Urinary bladder (tissue), 4 donors: ENCODE data around the gene ABCG1. TPM values are rescaled to one million over a fixed set of nuclear protein-coding genes. Genes with fewer than 3 reads are reported as not detected.

ENCODE experiments used
- DNase-seq: peaks from one replicate; pipeline ENCODE4 v3.0.0-alpha.2; 2015; ENCODE audit errors: extremely low spot score
- H3K27ac ChIP-seq: one replicate; pipeline ENCODE4 v1.5.1; 2013; ENCODE audit warnings: low read depth, mild to moderate bottlenecking, moderate library complexity
- H3K36me3 ChIP-seq: one replicate; pipeline ENCODE4 v1.6.1; 2013; ENCODE audit warnings: mild to moderate bottlenecking, moderate library complexity; ENCODE audit not compliant: insufficient read depth
- H3K4me1 ChIP-seq: one replicate; pipeline ENCODE4 v1.6.1; 2013; ENCODE audit warnings: mild to moderate bottlenecking, moderate library complexity; ENCODE audit not compliant: insufficient read depth
- H3K4me3 ChIP-seq: one replicate; pipeline ENCODE4 v1.5.1; 2013; ENCODE audit warnings: low read depth, low read length
- whole genome bisulfite sequencing: extraction: QIAGEN DNeasy Blood & Tissue Kit; methylation state at CpG from one replicate; pipeline ENCODE4 v1.1.7; 2013; 5-methylcytosine and 5-hydroxymethylcytosine counted together
- polyA plus RNA-seq: library from polyadenylated mRNA; stranded (reverse); fragments of 200-250 nt; gene quantifications from one replicate; pipeline ENCODE4 v1.2.3, GENCODE V29; 2013
- total RNA-seq: library from RNA; depleted of rRNA; stranded (reverse); fragments of >200 nt; gene quantifications from one replicate; pipeline ENCODE4 v1.2.3, GENCODE V29; 2014
- donor health status: healthy with polysubstance abuse.
- donor health status: healthy.

The ABCG1 gene
- total and polyA plus RNA-seq, 2 donors = 12.7 to 16.3 TPM

DNA sequence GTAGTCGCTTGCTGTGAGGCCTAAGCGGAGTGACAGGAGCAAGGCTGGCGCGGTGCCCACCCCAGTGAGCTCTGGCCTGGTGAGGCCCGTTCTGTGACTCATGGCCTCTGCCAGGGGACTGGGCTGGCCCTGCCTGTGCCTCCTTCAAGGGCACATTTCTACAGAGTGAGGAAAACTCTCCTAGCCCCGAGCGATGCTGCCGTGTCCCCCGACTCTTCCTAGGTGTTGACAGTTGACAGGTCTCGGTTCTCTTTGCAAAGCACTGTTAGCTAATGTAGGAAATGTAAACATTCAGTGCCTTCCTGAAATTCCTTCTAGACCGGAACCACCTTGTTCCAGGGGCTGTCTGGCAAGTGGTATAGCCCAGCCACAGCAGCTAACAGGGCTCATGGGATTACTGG lies 43.9 kb downstream of the ABCG1 start:
- 52% methylated on average over 11 of the region's 11 CpGs for WGBS
- H3K27ac ChIP-seq = no peak overlapping the region
- DNase-seq = no peak
- H3K4me3 ChIP-seq = no peak overlapping the region
- H3K4me1 ChIP-seq = no peaks in the 10 kb centered on the region
- H3K36me3 ChIP-seq = no peaks in the 10 kb centered on the region

GRCh38 chr21:42263591-42264131 lies 44.7 kb downstream of the ABCG1 start:
- no peak for DNase-seq
- H3K4me3 ChIP-seq = no peak overlapping the region
- no peak overlapping the region for H3K27ac ChIP-seq
- H3K4me1 ChIP-seq = no peaks in the 10 kb centered on the region
- 57% methylated on average over 18 of the region's 18 CpGs for WGBS
- no peaks in the 10 kb centered on the region for H3K36me3 ChIP-seq

DNA sequence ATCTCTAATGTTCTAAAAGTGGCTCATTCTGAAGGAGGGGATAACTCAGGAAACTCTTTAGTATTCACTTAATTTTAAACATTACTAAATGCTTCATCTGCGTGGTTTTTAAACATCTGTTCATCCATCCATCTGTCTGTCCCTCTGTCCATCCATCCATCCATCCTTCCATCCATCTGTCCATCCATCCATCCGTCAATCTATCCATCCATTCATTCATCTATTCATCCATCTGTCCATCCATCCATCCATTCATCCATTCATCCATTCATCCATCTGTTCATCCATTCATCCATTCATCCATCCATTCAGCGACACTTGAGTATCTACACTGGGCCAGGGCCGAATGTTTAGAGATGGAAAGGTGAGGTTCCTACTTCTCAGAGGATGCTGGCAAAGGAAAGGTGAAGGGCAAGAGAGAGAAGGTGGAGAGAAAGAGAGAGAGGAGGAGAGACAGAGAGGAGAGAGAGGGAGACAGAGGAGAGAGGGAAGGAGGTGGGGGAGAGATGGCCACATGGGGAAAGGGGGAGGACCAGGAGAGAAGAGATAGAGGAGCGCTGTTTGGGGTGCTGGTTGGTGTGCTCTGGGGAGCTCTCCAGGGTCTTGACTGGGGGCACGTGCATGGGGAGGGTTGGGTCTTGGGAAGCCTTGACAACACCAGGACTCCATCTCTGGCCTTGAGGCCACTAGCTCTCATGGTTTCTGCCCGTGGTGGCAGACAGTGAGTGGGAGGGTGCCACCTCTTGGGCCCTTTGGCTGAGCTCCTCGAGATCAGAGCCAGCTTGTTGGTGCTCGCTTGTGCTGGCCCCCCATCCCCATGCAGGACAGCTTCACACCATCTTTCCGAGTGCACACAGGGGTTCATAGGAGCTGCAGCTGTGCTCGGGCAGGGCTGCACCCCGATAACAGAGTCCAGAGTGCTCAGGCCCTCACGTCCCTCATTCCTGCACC lies 45.6 kb downstream of the ABCG1 start:
- DNase-seq = no peak
- H3K36me3 ChIP-seq = no peaks in the 10 kb centered on the region
- WGBS = 85% methylated on average over 13 of the region's 13 CpGs
- no peak overlapping the region for H3K27ac ChIP-seq
- no peak overlapping the region for H3K4me3 ChIP-seq
- H3K4me1 ChIP-seq = no peaks in the 10 kb centered on the region

GRCh38 chr21:42265231-42265812 lies 46.4 kb downstream of the ABCG1 start:
- no peak for DNase-seq
- Histone ChIP-seq H3K4me3 (no peak overlapping the region), H3K27ac (no peak overlapping the region), H3K36me3 (no peaks in the 10 kb centered on the region), H3K4me1 (no peaks in the 10 kb centered on the region)
- 88% methylated on average over 12 of the region's 12 CpGs for WGBS

GRCh38 chr21:42266971-42267556 lies 48.1 kb downstream of the ABCG1 start:
- 85% methylated on average over 7 of the region's 7 CpGs for WGBS
- no peak for DNase-seq
- Histone ChIP-seq H3K36me3 (no peaks in the 10 kb centered on the region), H3K4me1 (no peaks in the 10 kb centered on the region), H3K27ac (no peak overlapping the region), H3K4me3 (no peak overlapping the region)

- Histone ChIP-seq H3K4me1 (no peaks in the 10 kb centered on the region), H3K36me3 (no peaks in the 10 kb centered on the region), H3K4me3 (no peak overlapping the region), H3K27ac (no peak overlapping the region)
- WGBS = 86% methylated on average over 10 of the region's 10 CpGs
- DNase-seq = no peak
Observed at GRCh38 chr21:42269386-42269785, 50.4 kb downstream of the ABCG1 start.

DNA sequence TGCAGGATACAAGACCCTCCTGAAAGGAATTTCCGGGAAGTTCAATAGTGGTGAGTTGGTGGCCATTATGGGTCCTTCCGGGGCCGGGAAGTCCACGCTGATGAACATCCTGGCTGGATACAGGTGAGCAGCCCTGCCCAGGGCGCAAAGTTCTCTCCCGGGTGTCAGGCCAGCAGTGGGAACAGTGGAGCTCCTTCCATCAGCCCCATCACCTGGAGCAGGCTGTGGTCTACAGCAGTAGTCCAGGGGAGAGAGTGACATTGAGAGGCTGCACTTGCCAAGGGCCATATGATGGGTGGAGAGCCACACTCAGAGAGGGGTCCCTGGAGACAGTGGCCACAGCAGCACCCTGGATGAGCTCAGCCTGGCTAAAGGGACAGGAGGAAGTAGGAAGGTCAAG lies 52.1 kb downstream of the ABCG1 start:
- H3K4me1 ChIP-seq = no peaks in the 10 kb centered on the region
- DNase-seq = no peak
- no peaks in the 10 kb centered on the region for H3K36me3 ChIP-seq
- H3K4me3 ChIP-seq = no peak overlapping the region
- no peak overlapping the region for H3K27ac ChIP-seq
- 95% methylated on average over 6 of the region's 6 CpGs for WGBS

GRCh38 chr21:42272109-42272962 lies 53.4 kb downstream of the ABCG1 start:
- no peaks in the 10 kb centered on the region for H3K4me1 ChIP-seq
- H3K36me3 ChIP-seq = no peaks in the 10 kb centered on the region
- WGBS = 86% methylated on average over 15 of the region's 15 CpGs
- no peak overlapping the region for H3K27ac ChIP-seq
- no peak overlapping the region for H3K4me3 ChIP-seq
- DNase-seq = no peak

DNA sequence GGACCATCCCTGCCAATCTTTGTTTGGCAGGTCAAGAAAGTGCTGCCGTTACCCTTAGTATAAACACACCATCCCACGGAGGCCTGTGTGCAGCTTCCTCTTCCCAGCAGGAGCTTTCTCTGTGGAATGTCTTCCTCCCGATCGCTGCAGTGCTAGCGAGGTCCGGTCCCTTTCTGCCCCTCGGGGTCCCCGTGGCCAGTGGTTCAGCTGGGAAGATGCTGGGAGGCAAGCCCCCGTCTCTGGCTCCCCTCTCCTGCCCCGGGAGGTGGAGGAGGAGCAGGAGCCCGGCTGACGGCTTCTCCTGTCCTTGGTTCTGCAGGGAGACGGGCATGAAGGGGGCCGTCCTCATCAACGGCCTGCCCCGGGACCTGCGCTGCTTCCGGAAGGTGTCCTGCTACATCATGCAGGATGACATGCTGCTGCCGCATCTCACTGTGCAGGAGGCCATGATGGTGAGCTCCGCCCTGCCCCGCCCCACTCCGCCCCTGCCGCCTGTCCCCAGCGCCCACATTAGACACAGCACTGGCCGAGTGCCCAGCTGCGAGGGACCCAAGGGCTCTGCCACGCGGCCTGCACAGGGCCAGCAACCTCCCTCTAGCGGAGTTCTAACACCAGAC lies 54.2 kb downstream of the ABCG1 start:
- no peaks in the 10 kb centered on the region for H3K36me3 ChIP-seq
- no peaks in the 10 kb centered on the region for H3K4me1 ChIP-seq
- H3K27ac ChIP-seq = no peak overlapping the region
- DNase-seq = no peak
- H3K4me3 ChIP-seq = no peak overlapping the region
- WGBS = 73% methylated on average over 29 of the region's 29 CpGs

GRCh38 chr21:42276076-42276475 lies 57.1 kb downstream of the ABCG1 start:
- H3K4me1 ChIP-seq = no peaks in the 10 kb centered on the region
- no peaks in the 10 kb centered on the region for H3K36me3 ChIP-seq
- no peak overlapping the region for H3K4me3 ChIP-seq
- WGBS = 54% methylated on average over 13 of the region's 13 CpGs
- H3K27ac ChIP-seq = no peak overlapping the region
- no peak for DNase-seq

- DNase-seq = no peak
- no peak overlapping the region for H3K27ac ChIP-seq
- 89% methylated on average over 17 of the region's 17 CpGs for WGBS
- no peak overlapping the region for H3K4me3 ChIP-seq
- H3K4me1 ChIP-seq = no peaks in the 10 kb centered on the region
- H3K36me3 ChIP-seq = no peaks in the 10 kb centered on the region
Observed at GRCh38 chr21:42276526-42277154, 57.7 kb downstream of the ABCG1 start.

DNA sequence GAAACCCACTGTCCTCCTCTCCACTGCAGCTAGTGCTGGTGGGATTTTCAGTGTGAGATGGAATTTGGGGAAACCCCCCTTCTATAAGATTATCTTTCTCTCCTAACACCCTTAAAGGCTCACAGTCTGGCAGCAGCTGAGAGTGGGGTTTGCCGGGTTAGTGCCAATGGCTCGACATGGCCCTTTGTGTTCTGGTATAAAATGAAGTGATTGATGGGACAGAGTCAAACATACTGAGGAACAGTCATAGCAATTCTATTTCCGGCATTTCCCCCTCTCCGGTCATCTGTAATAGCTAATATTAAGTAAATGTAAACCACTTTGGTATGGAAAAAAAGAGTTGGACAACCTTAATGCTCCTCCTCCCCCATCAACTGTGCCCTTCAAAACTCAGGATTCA lies 58.7 kb downstream of the ABCG1 start:
- H3K4me3 ChIP-seq = no peak overlapping the region
- H3K27ac ChIP-seq = no peak overlapping the region
- no peaks in the 10 kb centered on the region for H3K4me1 ChIP-seq
- H3K36me3 ChIP-seq = no peaks in the 10 kb centered on the region
- no peak for DNase-seq
- 79% methylated on average over 4 of the region's 4 CpGs for WGBS
